Measurements from ENCODE around the gene TTC7B. TPM values are rescaled to one million over a fixed set of nuclear protein-coding genes. Genes with fewer than 3 reads are reported as not detected.

The TTC7B gene
- total and polyA plus RNA-seq, 2 of the 8 experiments (the other 6 are each of a cell fraction or from before 2014, with no cell fraction given): 23.7 to 34.0 TPM

DNA sequence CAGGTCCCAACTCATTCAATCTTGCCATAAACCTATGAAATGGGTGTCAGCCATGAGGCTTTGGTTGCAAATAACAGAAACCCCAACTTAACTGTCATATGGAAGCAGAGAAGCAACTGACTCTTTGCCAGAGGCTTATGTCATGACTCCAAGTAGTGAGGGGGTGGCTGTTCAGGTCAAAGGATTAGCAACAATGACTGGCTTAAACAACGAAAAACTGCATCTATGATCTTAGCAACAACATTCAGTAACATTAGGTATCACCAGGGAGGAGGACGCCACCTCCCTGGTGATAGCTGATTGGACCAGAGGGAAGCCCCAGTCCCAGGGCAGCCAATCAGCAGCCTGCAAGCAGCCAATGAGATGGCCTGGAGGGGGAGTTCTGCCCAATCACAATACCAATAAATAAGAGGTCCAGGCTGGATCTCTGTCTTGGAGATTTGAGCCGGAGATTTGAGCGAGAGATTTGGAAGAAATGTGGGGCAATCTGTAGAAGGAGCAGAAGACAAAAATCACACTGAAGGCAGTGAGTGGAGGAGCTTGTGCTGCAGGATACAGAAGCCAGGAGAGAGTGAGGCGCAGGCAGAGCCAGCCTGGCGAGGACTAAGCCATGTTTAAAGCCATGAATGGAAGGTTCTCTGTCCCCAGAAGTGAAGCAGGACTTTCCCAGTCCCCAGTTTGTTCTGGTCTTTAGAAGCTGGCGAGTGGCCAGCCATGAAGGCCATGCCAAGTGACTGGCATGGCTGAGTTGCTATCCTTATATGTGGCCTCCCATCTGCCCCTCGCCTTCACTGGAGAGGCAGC is 326.1 kb downstream of the TTC7B start:
- Histone ChIP-seq H3K4me2 (ENCODE audit: insufficient read depth in 1 of 2, low read depth in 2 of 2, low read length in 2 of 2) (no peak overlapping the region), H2AK5ac (ENCODE audit: low read depth, low read length) (no peak overlapping the region; the same call in 1 of the 2 replicates), H3K4ac (replicated peaks; ENCODE audit: insufficient read length, low read depth, low read length) (no peak overlapping the region), H3K14ac (ENCODE audit: insufficient read length) (no peak overlapping the region), H3K23ac (ENCODE audit: insufficient read length) (no peak overlapping the region), H3K23me2 (ENCODE audit: low read depth, low read length) (no peaks in the 10 kb centered on the region), H3K79me2 (ENCODE audit: control insufficient read depth in 1 of 2, insufficient read depth in 2 of 2, low read length in 2 of 2) (no peaks in the 10 kb centered on the region), H2BK5ac (ENCODE audit: low read depth, low read length) (no peak overlapping the region), H4K91ac (replicated peaks; ENCODE audit: insufficient read length, low read length) (no peak overlapping the region), H3K18ac (ENCODE audit: extremely low read depth, low read length) (no peak overlapping the region), H2BK12ac (ENCODE audit: low read depth, low read length) (no peak overlapping the region), H3K4me1 (replicated peaks in 1 of 4; ENCODE audit: control insufficient read depth in 3 of 4, insufficient read depth in 4 of 4, low read length in 3 of 4) (peaks cover 0 to 8% (median 5%) of the 10 kb centered on the region in 4 experiments; a peak in 6 of 7 replicates), H2BK120ac (replicated peaks; ENCODE audit: low read depth, low read length) (no peak overlapping the region), H3K27me3 (replicated peaks in 1 of 4; ENCODE audit: control insufficient read depth in 3 of 4, extremely low read depth in 1 of 4, insufficient read depth in 3 of 4, low read length in 3 of 4) (no peaks in the 10 kb centered on the region; a peak in 1 of 7 replicates), H3K56ac (replicated peaks; ENCODE audit: insufficient read length, low read depth, low read length) (no peak overlapping the region), H3K4me3 (ENCODE audit: extremely low read depth in 1 of 4, insufficient read depth in 2 of 4, low read depth in 3 of 4, low read length in 4 of 4) (no peak overlapping the region), H4K5ac (ENCODE audit: insufficient read length, low read depth, low read length) (no peak overlapping the region), H2BK15ac (ENCODE audit: low read length) (no peak overlapping the region), H3K9me3 (ENCODE audit: insufficient read depth in 2 of 2, low read depth in 1 of 2, low read length in 1 of 2) (no peaks in the 10 kb centered on the region), H3K36me3 (ENCODE audit: control insufficient read depth in 2 of 4, insufficient read depth in 4 of 4, low read length in 3 of 4) (no peaks in the 10 kb centered on the region), H3K27ac (ENCODE audit: low read depth, low read length) (no peak overlapping the region), H3K79me1 (ENCODE audit: low read depth, low read length) (no peaks in the 10 kb centered on the region), H4K20me1 (replicated peaks in 1 of 2; ENCODE audit: control insufficient read depth in 1 of 2, insufficient read depth in 2 of 2, low read length in 2 of 2) (no peaks in the 10 kb centered on the region), H2BK20ac (ENCODE audit: low read length) (no peak overlapping the region), H4K8ac (ENCODE audit: extremely low read depth, insufficient read depth, low read length) (no peak overlapping the region), H2AFZ (ENCODE audit: low read length) (no peak overlapping the region), H3K9ac (replicated peaks in 1 of 4; ENCODE audit: extremely low read depth in 1 of 4, low read depth in 3 of 4, low read length in 3 of 4) (no peak overlapping the region)
- FAIRE-seq: no peak
- 85% methylated on average over 8 of the region's 8 CpGs; no CpG with 5 or more reads in 1 of the 2 experiments for WGBS, 2 experiments (ENCODE audit: extremely low coverage in 1 of 2, insufficient coverage in 1 of 2, insufficient read length in 1 of 2, insufficient replicate concordance in 2 of 2, low coverage in 1 of 2, low lambda C conversion rate in 2 of 2, missing lambda C conversion rate in 1 of 2)
- ChIA-PET POLR2A (ENCODE audit: partially characterized antibody) (interaction anchor here (1.0 kb wide), 1 partner anchor 11 kb away, joined by 3 read pairs; no protein-coding TSS in a partner anchor), CTCF (ENCODE audit: partially characterized antibody) (interaction anchor here (1.1 to 1.2 kb wide), 2 partner anchors 28 to 31 kb away, joined by 3 to 4 read pairs; no protein-coding TSS in a partner anchor)
- peak in 1 of 2 experiments; percentile 23 for DNase-seq (ENCODE audit: low read depth in 1 of 2, low spot score in 2 of 2)
- TF ChIP-seq CTBP2 (IDR thresholded peaks at IDR 0.05; ENCODE audit: borderline replicate concordance, insufficient read depth, insufficient read length, low read length) (no peak), EZH2 (IDR thresholded peaks at IDR 0.05; ENCODE audit: low read depth, low read length, severe bottlenecking) (no peak), SAP30 (IDR thresholded peaks at IDR 0.05; ENCODE audit: insufficient read depth, insufficient replicate concordance, low read length) (no peak), SP1 (IDR thresholded peaks at IDR 0.05; ENCODE audit: low read depth, low read length) (0 out of 2 replicates have a peak, but pooled peaks have one; percentile 23)
- TF ChIP-seq, protein P1, sequence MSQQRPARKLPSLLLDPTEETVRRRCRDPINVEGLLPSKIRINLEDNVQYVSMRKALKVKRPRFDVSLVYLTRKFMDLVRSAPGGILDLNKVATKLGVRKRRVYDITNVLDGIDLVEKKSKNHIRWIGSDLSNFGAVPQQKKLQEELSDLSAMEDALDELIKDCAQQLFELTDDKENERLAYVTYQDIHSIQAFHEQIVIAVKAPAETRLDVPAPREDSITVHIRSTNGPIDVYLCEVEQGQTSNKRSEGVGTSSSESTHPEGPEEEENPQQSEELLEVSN (IDR thresholded peaks at IDR 0.05): peak; percentile 74
